Prostate gland (tissue), 2 donors: ENCODE results near the gene AFF1. TPM values are rescaled to one million over a fixed set of nuclear protein-coding genes. Genes with fewer than 3 reads are reported as not detected.

Experiments
- DNase-seq: peaks from one replicate; pipeline ENCODE4 v3.0.0-alpha.2; 2019; ENCODE audit warnings: low spot score
- H3K27ac ChIP-seq, 2 donors: fragments of 200-600 bp; sonication (generic); 2 replicates each; pipeline ENCODE4 v1.5.1; 2017 to 2019
- H3K27me3 ChIP-seq: fragments of 200-600 bp; sonication (generic); replicated peaks from 2 replicates; pipeline ENCODE4 v1.5.1; 2019; ENCODE audit not compliant: insufficient read depth
- H3K36me3 ChIP-seq, 2 donors: fragments of 200-600 bp; sonication (generic); 1 replicate in 1 of 2; 2 replicates in 1 of 2; pipeline versions ENCODE4 v1.5.1 to v1.8.1; 2017 to 2019
- H3K4me1 ChIP-seq: fragments of 200-600 bp; sonication (generic); replicated peaks from 2 replicates; pipeline ENCODE4 v1.5.1; 2019
- H3K4me3 ChIP-seq, 2 donors: fragments of 200-600 bp; sonication (generic); 2 replicates each; pipeline ENCODE4 v1.5.1; 2017 to 2019
- H3K9me3 ChIP-seq: fragments of 200-600 bp; sonication (generic); 2 replicates; pipeline ENCODE4 v1.5.1; 2017
- CTCF ChIP-seq, 4 experiments: fragments of 200-600 bp in 2 of 4; fragments of 450-650 bp in 2 of 4; sonication (generic) in 2 of 4; IDR thresholded peaks; 1 replicate in 3 of 4; 2 replicates in 1 of 4; pipeline ENCODE4 v1.5.1; 2016 to 2019; ENCODE audit warnings: antibody characterized with exemption in 4 of 4, mild to moderate bottlenecking in 2 of 4, moderate library complexity in 2 of 4
- POLR2A ChIP-seq: fragments of 450-650 bp; IDR thresholded peaks from one replicate; pipeline ENCODE4 v1.6.1; 2016; ENCODE audit warnings: antibody characterized with exemption, mild to moderate bottlenecking
- POLR2AphosphoS5 ChIP-seq: sonication (generic); formaldehyde crosslinking; IDR thresholded peaks from one replicate; pipeline ENCODE4 v1.6.1; 2017; ENCODE audit warnings: antibody characterized with exemption
- WGBS: methylation state at CpG from one replicate; pipeline ENCODE4 v1.1.5; 2018; 5-methylcytosine and 5-hydroxymethylcytosine counted together
- intact Hi-C: fragments of 100-400 bp; cut with DNase I; formaldehyde crosslinking; loops from one replicate; pipeline ENCODE4 v1.14.2; 2022
- total RNA-seq, 2 donors: library from RNA; depleted of rRNA; stranded (reverse); fragments of >200 nt; gene quantifications; one replicate each; pipeline ENCODE4 v1.1.0, GENCODE V29; 2016

The AFF1 gene
- total RNA-seq, 2 donors from 2014 or later: 69.7 to 92.5 TPM

GRCh38 chr4:86965019-86965976, 30.5 kb downstream of the AFF1 start:
- H3K9me3 ChIP-seq: no peaks in the 10 kb centered on the region
- no peak overlapping the region for H3K27ac ChIP-seq
- H3K27me3 ChIP-seq: no peaks in the 10 kb centered on the region
- WGBS: 91% methylated on average over 3 of the region's 3 CpGs
- no peak for DNase-seq
- intact Hi-C loops: no loop called here
- TF ChIP-seq CTCF (IDR thresholded peaks at IDR 0.05) (no peak), POLR2A (no peak), POLR2AphosphoS5 (no peak)
- H3K4me1 ChIP-seq: no peaks in the 10 kb centered on the region
- no peak overlapping the region for H3K4me3 ChIP-seq
- H3K36me3 ChIP-seq: no peaks in the 10 kb centered on the region

GRCh38 chr4:86967073-86967472, 32.3 kb downstream of the AFF1 start:
- 86% methylated on average over 2 of the region's 2 CpGs for WGBS
- Histone ChIP-seq H3K4me3 (no peak overlapping the region), H3K27ac (no peak overlapping the region), H3K9me3 (no peaks in the 10 kb centered on the region), H3K36me3 (no peaks in the 10 kb centered on the region), H3K27me3 (no peaks in the 10 kb centered on the region), H3K4me1 (no peaks in the 10 kb centered on the region)
- no peak for DNase-seq
- TF ChIP-seq CTCF (IDR thresholded peaks at IDR 0.05): no peak
- no peak for TF ChIP-seq POLR2A
- intact Hi-C loops: no loop called here

DNA sequence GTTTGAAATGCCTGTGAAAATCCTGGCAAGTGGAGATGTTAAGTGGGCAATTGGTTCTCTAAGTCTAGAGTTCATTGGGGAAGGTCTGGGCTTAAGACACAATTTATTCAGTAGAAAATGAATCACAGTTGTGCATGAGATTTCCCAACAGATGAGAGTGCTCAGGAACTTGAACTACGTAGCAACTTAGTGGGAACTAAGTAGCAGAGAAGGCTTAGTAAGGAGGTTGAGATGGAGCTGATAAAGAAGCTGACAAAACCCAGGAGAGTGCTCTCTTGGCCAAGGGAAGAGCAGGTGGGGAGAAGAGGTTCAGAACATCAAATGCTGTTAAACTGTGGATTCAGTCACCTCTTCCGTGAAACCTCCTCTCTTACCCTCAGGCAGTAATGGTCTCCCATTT, 33.0 kb downstream of the AFF1 start:
- no peak for DNase-seq
- Histone ChIP-seq H3K27me3 (no peaks in the 10 kb centered on the region), H3K9me3 (no peaks in the 10 kb centered on the region), H3K27ac (no peak overlapping the region), H3K4me3 (no peak overlapping the region), H3K36me3 (no peaks in the 10 kb centered on the region), H3K4me1 (no peaks in the 10 kb centered on the region)
- intact Hi-C loops: no loop called here
- TF ChIP-seq POLR2A (no peak), CTCF (IDR thresholded peaks at IDR 0.05) (no peak), POLR2AphosphoS5 (no peak)
- WGBS: 65% methylated on average over 2 of the region's 2 CpGs

- H3K4me1 ChIP-seq: no peaks in the 10 kb centered on the region
- intact Hi-C loops: no loop called here
- H3K27ac ChIP-seq: no peak overlapping the region
- no peak for TF ChIP-seq POLR2A
- no peak for TF ChIP-seq CTCF (IDR thresholded peaks at IDR 0.05)
- TF ChIP-seq POLR2AphosphoS5: no peak
- H3K27me3 ChIP-seq: no peaks in the 10 kb centered on the region
- H3K9me3 ChIP-seq: no peaks in the 10 kb centered on the region
- no peaks in the 10 kb centered on the region for H3K36me3 ChIP-seq
- no peak for DNase-seq
- no peak overlapping the region for H3K4me3 ChIP-seq
- 46% methylated on average over 2 of the region's 2 CpGs for WGBS
Observed at GRCh38 chr4:86968547-86968946, 33.7 kb downstream of the AFF1 start.
